Fibroblast of upper back skin (primary cell): Measurements from ENCODE around the gene OR6K6.

Source experiments
- DNase-seq: peaks from one replicate; pipeline ENCODE4 v3.0.0-alpha.2; 2013

The OR6K6 gene

DNA sequence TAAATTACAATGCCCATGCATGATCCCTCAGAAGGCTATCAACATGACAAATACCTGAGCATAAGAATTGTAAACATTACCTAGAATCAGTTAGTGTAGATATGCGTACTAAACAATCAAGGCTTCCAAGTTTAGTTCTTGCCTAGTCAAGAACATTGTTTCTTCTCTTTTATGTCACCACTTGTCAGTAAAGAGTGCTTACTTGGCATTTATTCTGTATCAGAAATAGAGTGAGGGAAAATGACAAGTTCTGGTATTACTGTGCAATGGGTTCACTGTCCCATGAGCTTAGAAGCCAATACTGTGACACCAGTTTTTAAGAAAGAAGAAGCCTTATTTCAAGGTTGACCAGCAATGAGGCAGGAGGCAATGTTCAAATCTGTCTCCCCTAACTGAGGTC lies 49.2 kb downstream of the OR6K6 start:
- no peak for DNase-seq
